AG10803 (cell line): Measurements from ENCODE around the gene WDR5B.
A peak's percentile ranks its signal among the peaks of the same experiment; 100 is the strongest.

Source experiments
- DNase-seq: peaks from one replicate; pipeline ENCODE4 v3.0.0; 2010; ENCODE audit warnings: low read depth
- H3K4me3 ChIP-seq: 2 replicates; pipeline ENCODE4 v1.5.1; 2011; ENCODE audit warnings: mild to moderate bottlenecking, low read length, control low read depth
- CTCF ChIP-seq: conservative IDR thresholded peaks from 2 replicates; pipeline ENCODE4 v1.5.1; 2011; ENCODE audit warnings: mild to moderate bottlenecking, low read length, control low read depth, inconsistent platforms

WDR5B gene

GRCh38 chr3:122421101-122421500 is 5.2 kb upstream of the WDR5B start:
- no peak for DNase-seq
- H3K4me3 ChIP-seq: no peak overlapping the region
- no peak for TF ChIP-seq CTCF

GRCh38 chr3:122416966-122417365 is 1.1 kb upstream of the WDR5B start:
- peak overlapping the region; percentile 78 for H3K4me3 ChIP-seq
- no peak for TF ChIP-seq CTCF
- DNase-seq: no peak

GRCh38 chr3:122415104-122415744 is 638 bp downstream of the WDR5B start:
- DNase-seq: peak; percentile 34
- H3K4me3 ChIP-seq: peak overlapping the region; percentile 78
- TF ChIP-seq CTCF: no peak

- no peak for DNase-seq
- no peak for TF ChIP-seq CTCF
- no peak overlapping the region for H3K4me3 ChIP-seq
Measured at GRCh38 chr3:122414391-122414790, 1.5 kb downstream of the WDR5B start.

- no peak for DNase-seq
- TF ChIP-seq CTCF: no peak
- no peak overlapping the region for H3K4me3 ChIP-seq
Measured at GRCh38 chr3:122410639-122411038, 5.2 kb downstream of the WDR5B start.

- no peak for TF ChIP-seq CTCF
- no peak overlapping the region for H3K4me3 ChIP-seq
- DNase-seq: no peak
Measured at GRCh38 chr3:122410111-122410510, 5.8 kb downstream of the WDR5B start.

- DNase-seq: no peak
- no peak overlapping the region for H3K4me3 ChIP-seq
- no peak for TF ChIP-seq CTCF
Measured at GRCh38 chr3:122409446-122409845, 6.4 kb downstream of the WDR5B start.
